ENCODE measurements around the gene C12orf60.

DNA sequence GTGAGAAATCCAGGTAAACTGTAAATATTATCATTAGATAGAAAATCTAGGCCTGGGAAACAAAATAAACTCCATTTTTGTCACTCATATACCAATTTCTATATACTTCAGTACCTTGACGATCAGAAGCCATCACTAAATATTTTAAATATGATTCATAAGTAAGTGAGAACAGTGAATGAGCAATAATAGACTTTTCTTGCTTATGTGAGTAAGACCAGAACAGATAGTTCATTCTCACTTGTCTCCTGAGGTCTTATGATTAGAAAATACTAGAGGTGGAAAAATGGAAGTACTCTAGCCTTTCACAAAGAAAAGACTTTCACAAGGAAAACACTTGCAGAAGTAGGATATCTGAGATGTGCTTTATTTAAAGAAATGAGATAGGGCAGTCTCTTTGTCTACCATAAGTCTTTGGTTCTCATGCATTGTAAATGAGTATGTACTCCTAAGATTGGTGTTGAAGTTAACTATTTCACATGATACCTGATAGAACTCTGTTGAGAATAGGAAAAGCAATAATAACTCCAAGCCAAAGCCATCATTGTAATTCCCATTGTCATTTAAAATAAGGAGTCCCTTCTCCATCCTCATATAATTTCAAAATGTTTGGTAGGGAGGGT lies 20.7 kb downstream of the C12orf60 start:
- TF ChIP-seq CTCF (IDR thresholded peaks at IDR 0.05; ENCODE audit: low read depth, low read length, poor library complexity, severe bottlenecking): no peak
- TF ChIP-seq EZH2phosphoT487 (IDR thresholded peaks at IDR 0.05; ENCODE audit: borderline replicate concordance, low read length): no peak
